ENCODE results near the gene PSMD4.
A peak's percentile ranks its signal among the peaks of the same experiment; 100 is the strongest.

PSMD4 gene

DNA sequence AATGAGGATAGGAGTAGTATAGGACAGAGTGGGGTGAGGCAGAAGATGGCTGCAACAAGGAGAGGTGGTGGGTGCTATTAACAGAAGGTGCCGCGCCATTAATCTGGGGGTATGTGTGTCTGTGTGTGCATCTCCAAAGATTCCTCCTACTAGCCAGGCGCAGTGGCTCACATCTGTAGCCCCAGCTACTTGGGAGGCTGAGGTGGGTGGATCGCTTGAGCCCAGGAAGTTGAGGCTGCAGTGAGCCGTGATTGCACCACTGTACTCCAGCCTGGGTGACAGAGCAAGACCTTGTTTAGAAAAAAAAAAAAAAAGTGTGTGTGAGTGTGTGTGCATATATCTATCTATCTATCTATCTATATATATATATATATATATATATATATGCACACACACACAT is 20.8 kb downstream of the PSMD4 start:
- DNase-seq, result peak; percentile 18

- DNase-seq, result peak; percentile 86
These were observed 22.7 kb downstream of the PSMD4 start for GRCh38 chr1:151277249-151277648.

DNA sequence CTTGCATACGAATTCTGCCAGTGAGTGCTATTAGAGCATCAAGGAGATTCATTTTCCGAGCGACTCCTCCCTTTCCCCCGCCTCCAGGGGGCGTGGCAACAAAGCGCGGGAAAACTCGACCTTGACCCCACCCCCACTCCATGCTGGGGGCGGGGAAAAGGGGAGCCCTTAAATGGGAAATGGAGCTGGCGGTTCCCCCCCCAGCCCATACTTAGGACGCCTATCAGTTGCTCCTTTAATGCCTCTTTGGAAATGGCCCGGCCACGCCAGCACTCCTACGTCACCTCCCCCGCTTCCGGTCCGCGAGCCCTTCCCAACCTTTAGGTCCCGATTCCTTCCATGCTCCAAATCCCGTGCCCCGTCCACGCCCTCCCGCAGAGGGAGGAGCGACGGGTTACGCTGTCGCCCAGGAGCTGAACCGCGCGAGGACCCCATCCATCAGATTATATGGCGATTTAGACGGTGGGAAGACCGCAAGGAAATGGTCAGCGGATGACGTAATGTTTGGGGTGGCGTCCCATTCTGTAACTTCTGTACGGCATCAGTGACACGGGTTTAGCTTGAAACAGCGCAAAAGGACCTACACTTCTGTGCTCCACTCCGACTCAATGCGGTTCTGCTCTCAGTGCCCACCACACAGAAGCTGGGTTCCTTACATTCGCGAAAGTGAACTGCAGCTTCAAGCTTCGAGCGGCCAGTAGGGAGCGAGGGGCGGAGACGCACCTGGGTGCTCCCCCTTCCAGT is 26.9 kb downstream of the PSMD4 start:
- peak; percentile 95 for DNase-seq

- peak; percentile 99 for DNase-seq
These were observed 27.7 kb downstream of the PSMD4 start, which contains the start of gene ZNF687 for GRCh38 chr1:151281969-151282882. TSS of gene ZNF687 (plus strand) at chr1:151282299. CDS start at chr1:151286292, 3,993 bp downstream.

DNA sequence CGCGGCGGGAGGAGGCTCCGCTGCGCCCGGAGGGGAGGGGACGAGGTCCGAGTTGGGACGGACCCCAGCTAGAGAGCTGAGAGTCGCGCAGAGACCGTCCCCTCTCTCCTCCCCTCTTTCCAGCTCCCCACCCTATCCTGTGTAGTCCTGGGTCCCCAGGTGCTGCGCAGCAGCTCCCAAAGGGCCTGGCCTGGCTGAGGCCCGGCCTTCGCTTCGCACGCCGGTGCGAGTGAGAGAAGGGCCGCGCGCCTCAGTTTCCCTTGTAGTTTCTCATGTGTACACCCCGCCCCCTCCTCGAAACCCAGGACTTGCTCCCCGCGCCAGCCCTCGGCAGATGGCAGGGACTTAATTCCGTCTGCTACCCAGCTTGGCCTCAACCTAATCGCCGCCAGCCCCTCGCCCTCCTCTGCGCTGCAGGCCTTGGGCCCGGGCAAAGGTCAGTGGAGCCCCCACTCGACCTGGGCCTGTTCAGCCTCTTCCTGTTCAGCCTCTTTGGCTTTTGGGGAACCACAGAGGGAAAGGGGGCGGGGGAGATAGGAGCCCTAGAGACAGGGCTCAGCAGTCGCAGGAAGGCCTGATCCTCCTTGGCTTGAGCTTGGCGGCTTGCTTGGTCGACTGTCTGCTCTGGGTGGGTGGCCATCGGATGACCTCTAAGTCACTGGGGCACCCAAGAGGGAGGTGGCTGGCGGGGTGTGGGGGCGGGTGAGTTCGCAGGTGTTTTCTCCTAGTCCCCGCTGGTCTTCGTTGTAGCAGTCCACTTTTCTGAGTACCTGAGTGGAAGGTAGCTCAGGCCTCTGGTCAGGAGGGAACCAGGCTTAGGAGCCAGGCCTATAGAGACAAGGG is 28.6 kb downstream of the PSMD4 start:
- DNase-seq, result peak; percentile 31

DNA sequence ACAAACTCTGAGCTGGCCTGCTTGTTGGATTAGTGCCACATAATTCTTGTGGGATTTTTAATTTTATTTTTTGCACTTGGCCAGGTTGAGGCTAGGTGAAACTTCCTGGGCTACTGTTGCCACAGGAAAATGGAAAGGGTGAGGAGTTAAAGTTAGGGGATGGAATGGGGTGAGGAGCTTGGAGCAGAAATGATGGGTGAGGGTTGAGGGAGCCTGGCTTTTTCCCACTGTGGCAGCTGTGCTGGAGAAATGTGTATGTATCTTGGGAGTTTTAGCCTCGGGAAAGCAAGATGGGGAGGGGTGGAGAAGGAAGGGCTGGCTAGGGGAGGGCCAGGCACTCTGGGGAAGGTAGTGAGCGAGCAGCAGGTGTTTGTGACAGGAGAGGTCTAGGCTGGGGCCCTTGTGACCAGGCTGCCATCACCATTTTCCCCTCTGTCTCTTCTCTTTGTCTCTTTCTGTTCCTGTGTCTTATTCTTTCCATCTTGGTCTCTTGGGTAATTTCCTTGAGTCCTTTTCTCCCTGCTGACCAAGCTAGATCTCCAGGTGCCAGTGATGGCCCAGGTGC is 29.6 kb downstream of the PSMD4 start:
- DNase-seq, result no peak

- no peak for DNase-seq
These were observed 32.2 kb downstream of the PSMD4 start for GRCh38 chr1:151286619-151287340.

DNA sequence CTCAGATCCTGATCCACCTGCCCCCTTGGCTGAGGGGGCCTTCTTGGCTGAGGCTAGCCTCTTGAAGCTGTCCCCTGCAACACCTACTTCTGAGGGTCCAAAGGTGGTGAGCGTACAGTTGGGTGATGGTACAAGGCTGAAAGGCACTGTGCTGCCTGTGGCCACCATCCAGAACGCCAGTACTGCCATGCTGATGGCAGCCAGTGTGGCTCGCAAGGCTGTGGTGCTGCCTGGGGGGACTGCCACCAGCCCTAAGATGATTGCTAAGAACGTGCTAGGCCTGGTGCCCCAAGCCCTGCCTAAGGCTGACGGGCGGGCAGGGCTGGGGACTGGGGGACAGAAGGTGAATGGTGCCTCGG is 32.8 kb downstream of the PSMD4 start:
- DNase-seq, result no peak

DNA sequence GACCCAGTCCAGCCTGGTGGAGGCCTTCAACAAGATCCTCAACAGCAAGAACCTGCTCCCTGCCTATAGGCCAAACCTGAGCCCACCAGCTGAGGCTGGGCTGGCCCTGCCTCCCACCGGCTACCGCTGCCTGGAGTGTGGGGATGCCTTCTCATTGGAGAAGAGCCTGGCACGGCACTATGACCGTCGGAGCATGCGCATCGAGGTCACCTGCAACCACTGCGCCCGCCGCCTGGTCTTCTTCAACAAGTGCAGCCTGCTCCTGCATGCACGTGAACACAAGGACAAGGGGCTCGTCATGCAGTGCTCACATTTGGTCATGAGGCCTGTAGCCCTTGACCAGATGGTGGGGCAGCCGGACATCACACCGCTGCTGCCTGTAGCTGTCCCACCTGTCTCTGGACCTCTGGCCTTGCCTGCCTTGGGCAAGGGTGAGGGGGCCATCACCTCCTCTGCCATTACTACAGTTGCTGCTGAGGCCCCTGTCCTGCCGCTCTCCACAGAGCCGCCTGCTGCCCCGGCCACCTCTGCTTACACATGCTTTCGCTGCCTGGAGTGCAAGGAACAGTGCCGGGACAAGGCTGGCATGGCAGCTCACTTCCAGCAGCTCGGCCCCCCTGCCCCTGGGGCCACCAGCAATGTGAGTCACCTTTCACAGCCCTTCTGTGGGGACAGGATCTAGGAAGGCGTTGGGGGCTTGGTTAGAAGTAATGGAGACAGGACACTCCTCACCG is 33.4 kb downstream of the PSMD4 start:
- no peak for DNase-seq

DNA sequence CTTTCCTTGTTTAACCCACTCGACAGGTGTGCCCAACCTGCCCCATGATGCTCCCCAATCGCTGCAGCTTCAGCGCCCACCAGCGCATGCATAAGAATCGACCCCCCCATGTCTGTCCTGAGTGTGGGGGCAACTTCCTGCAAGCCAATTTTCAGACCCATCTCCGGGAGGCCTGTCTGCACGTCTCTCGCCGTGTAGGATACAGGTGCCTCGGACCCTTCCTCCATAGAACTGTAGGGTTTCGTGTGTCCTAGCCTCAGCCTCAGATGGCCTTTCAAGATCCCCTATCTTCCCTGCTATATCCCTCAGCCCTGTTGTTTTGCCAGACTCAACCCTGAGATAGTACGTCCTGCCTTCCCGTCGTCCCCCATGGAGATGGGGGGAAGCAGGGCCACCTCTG is 34.0 kb downstream of the PSMD4 start:
- no peak for DNase-seq

DNA sequence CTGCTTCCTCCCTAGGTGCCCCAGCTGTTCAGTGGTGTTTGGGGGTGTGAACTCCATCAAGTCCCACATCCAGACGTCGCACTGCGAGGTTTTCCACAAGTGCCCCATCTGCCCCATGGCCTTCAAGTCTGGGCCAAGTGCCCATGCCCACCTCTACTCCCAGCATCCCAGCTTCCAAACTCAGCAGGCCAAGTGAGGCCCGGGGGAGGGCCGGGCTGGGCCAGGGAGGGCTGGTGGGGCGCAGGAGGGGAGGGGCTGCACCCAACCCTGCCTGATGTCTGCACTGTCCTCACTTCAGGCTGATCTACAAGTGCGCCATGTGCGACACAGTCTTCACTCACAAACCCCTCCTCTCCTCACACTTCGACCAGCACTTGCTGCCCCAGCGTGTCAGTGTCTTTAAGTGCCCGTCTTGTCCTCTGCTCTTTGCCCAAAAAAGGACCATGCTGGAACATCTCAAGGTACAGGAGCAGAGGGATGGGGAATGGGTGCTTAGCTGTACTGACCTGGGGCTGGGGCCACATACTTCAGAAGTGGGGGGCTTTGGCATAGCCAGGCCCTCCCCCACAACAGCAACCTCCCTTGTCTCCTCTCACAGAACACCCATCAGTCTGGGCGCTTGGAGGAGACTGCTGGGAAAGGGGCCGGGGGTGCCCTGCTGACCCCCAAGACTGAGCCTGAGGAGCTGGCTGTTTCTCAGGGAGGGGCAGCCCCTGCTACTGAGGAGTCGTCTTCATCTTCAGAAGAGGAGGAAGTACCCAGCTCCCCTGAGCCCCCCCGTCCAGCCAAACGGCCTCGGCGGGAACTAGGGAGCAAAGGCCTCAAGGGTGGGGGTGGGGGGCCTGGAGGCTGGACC is 34.8 kb downstream of the PSMD4 start:
- DNase-seq, result no peak

DNA sequence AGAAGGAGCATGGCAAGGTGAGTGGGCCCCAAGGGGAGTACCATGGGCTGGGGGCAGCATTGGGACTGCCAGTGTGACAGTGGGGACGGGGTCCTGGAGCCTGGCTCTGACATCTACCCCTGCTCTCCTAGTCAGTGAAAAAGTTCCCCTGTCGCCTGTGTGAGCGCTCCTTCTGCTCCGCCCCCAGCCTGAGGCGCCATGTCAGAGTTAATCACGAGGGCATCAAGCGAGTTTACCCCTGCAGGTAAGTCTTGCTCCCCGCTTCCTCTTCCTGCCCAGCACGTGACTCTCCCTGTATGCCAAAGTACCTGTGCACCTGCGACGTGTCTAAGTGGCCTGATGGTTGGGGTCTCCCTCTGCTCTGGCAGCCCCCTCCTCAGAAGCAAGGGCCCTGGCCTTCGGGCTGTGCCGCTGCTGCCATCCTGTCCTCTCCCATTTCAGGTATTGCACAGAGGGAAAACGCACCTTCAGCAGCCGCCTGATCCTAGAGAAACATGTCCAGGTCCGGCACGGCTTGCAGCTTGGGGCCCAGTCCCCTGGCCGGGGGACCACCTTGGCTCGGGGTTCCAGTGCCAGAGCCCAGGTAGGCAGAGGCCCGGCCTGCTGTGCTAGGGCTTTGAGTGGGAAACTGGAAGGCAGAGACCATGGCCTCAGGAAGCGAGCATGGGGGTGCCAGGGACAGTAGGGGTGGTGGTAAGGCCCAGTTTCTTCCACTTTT is 35.6 kb downstream of the PSMD4 start:
- no peak for DNase-seq

DNA sequence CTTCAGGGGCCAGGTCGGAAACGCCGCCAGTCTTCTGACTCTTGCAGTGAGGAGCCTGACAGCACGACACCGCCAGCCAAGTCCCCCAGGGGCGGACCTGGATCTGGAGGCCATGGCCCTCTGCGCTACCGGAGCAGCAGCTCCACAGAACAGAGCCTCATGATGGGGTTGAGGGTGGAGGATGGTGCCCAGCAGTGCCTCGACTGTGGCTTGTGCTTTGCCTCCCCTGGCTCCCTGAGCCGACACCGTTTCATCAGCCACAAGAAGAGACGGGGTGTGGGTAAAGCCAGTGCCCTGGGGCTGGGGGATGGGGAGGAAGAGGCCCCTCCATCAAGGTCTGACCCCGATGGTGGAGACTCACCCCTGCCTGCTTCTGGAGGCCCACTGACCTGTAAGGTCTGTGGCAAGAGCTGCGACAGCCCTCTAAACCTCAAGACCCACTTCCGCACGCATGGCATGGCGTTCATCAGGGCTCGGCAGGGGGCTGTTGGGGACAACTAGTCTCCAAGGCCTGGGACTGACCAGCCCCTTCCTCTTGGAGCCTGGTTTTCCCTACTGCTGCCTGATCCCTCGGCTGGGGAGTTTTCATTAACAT is 36.3 kb downstream of the PSMD4 start:
- DNase-seq, result no peak

DNA sequence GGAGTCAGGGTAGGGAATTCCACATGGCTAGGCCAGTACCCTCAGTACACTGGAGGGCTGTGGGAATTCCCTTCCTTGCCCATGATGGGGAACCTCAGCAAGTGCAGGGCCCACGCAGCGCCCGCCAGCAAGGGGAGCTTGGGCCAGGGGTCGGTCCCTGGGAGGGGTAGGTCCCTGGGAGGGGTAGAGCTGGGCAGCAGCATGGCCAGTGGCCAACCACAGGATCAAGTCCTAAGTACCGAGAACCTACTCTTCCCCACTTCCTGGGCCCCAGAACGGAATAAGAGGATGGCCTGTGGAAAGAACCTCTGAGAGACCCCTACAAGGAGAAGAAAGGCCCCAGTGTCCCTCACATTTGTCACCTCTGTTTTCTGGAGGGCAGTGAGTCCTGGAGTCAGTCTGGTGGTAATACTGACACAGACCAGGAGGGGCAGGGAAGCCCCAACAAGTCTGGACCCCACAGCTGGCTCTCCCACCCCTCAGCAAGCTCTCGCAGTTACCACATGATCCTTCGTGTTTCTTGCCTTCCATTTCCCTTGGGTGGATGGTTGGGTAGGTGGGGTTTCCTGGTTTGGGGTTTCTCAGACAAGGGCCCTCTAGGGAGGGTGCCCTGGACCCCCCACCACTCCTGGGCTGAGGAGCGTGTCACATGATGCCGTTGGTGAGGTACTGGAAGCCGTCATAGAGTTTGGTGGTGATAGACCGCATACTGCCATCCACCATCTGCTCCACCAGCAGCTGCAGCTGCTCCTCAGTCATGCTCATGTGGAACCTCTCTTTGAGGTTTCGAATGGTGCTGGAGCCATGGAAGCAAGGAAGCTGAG is 37.9 kb downstream of the PSMD4 start:
- no peak for DNase-seq

DNA sequence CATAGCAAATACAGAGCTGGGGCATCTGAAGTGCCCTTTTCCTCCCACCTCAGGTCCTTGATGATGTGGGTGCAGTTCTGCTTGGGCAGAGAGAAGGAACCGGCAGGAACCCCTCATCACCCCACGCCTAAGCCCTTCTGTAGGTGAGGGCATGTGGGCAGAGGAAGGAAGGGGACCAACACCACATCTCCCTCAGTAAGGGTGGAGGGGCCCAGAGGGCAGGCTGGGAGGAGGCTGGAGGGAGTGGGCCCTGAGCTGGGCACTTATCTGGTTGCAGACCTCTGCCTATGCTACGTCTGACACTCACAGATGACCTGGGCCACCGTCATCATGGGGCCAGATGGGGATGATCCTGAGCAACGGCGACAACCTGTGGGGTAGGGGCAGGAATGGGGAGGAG is 38.6 kb downstream of the PSMD4 start:
- no peak for DNase-seq

GRCh38 chr1:151294742-151295462 is 40.4 kb downstream of the PSMD4 start:
- DNase-seq, result no peak

DNA sequence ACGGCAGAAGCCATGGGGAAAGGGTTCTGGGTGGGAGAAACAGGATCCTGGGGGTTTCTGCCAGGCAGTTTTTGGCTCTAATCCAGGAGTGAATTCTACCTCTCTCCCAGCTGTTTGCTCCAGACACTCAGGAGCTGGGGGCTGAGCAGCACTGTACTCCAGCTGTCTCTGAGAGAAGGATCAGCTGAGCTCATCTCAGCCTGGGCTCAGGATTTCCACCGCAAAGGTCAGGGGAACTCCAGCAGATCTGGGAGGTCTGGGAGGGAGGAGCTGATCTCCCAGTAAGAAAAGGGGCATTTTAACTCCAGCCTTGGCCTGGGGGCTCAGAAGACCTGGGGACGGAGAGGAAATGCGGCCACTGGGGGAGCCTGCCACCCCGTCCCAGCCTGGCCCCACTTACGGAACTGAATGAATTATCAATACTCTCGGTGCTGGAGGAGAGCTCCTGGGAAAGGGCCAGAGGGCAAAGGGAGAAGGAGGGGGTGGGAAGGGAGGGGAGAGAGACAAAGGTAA is 55.3 kb downstream of the PSMD4 start:
- DNase-seq, result no peak
